ENCODE data around the gene FAT3.

FAT3 gene

GRCh38 chr11:92240916-92241315, 16.3 kb downstream of the FAT3 start:
- in situ Hi-C loops (cut with HindIII; ENCODE audit: low pct_ligation_motif_present, low sequenced_read_pairs) = no loop called here
- Histone ChIP-seq H3K27me3 (replicated peaks) (no peaks in the 10 kb centered on the region), H3K27ac (no peak overlapping the region), H3K36me3 (replicated peaks) (no peaks in the 10 kb centered on the region), H3K4me3 (ENCODE audit: low read depth, low read length) (no peak overlapping the region)
- no peak for TF ChIP-seq CTCF (IDR thresholded peaks at IDR 0.05; ENCODE audit: low read depth, low read length, missing control alignments)
- DNase-seq = no peak

GRCh38 chr11:92245700-92246271, 21.2 kb downstream of the FAT3 start:
- in situ Hi-C loops (cut with HindIII; ENCODE audit: low pct_ligation_motif_present, low sequenced_read_pairs) = no loop called here
- Histone ChIP-seq H3K36me3 (replicated peaks) (no peaks in the 10 kb centered on the region), H3K27me3 (replicated peaks) (no peaks in the 10 kb centered on the region), H3K27ac (no peak overlapping the region), H3K4me3 (ENCODE audit: low read depth, low read length) (no peak overlapping the region)
- DNase-seq = no peak
- no peak for TF ChIP-seq CTCF (IDR thresholded peaks at IDR 0.05; ENCODE audit: low read depth, low read length, missing control alignments)

- in situ Hi-C loops (cut with HindIII; ENCODE audit: low pct_ligation_motif_present, low sequenced_read_pairs) = no loop called here
- no peak for DNase-seq
Observed at GRCh38 chr11:92246630-92247029, 22.0 kb downstream of the FAT3 start.

GRCh38 chr11:92249156-92249753, 24.6 kb downstream of the FAT3 start:
- DNase-seq = no peak
- in situ Hi-C loops (cut with HindIII; ENCODE audit: low pct_ligation_motif_present, low sequenced_read_pairs) = no loop called here
- Histone ChIP-seq H3K27ac (no peak overlapping the region), H3K4me3 (ENCODE audit: low read depth, low read length) (no peak overlapping the region), H3K36me3 (replicated peaks) (no peaks in the 10 kb centered on the region), H3K27me3 (replicated peaks) (no peaks in the 10 kb centered on the region)
- no peak for TF ChIP-seq CTCF (IDR thresholded peaks at IDR 0.05; ENCODE audit: low read depth, low read length, missing control alignments)

More at GRCh38 chr11:92246630-92247029, 22.0 kb downstream of the FAT3 start:
- H3K27me3 ChIP-seq (replicated peaks) = no peaks in the 10 kb centered on the region
- TF ChIP-seq CTCF (IDR thresholded peaks at IDR 0.05; ENCODE audit: low read depth, low read length, missing control alignments) = no peak
- H3K36me3 ChIP-seq (replicated peaks) = no peaks in the 10 kb centered on the region
- H3K4me3 ChIP-seq (ENCODE audit: low read depth, low read length) = no peak overlapping the region
- no peak overlapping the region for H3K27ac ChIP-seq

- TF ChIP-seq CTCF (IDR thresholded peaks at IDR 0.05; ENCODE audit: low read depth, low read length, missing control alignments) = no peak
- no peaks in the 10 kb centered on the region for H3K36me3 ChIP-seq (replicated peaks)
- no peak overlapping the region for H3K4me3 ChIP-seq (ENCODE audit: low read depth, low read length)
- peak; percentile 14 for DNase-seq
- no peak overlapping the region for H3K27ac ChIP-seq
- in situ Hi-C loops (cut with HindIII; ENCODE audit: low pct_ligation_motif_present, low sequenced_read_pairs) = no loop called here
- H3K27me3 ChIP-seq (replicated peaks) = no peaks in the 10 kb centered on the region
Observed at GRCh38 chr11:92251980-92252379, 27.4 kb downstream of the FAT3 start.

- H3K27me3 ChIP-seq (replicated peaks) = no peaks in the 10 kb centered on the region
Observed at GRCh38 chr11:92253421-92253820, 28.8 kb downstream of the FAT3 start.

More at GRCh38 chr11:92253421-92253820, 28.8 kb downstream of the FAT3 start:
- no peak for DNase-seq
- TF ChIP-seq CTCF (IDR thresholded peaks at IDR 0.05; ENCODE audit: low read depth, low read length, missing control alignments) = no peak
- no peak overlapping the region for H3K4me3 ChIP-seq (ENCODE audit: low read depth, low read length)
- no peak overlapping the region for H3K27ac ChIP-seq
- in situ Hi-C loops (cut with HindIII; ENCODE audit: low pct_ligation_motif_present, low sequenced_read_pairs) = no loop called here
- H3K36me3 ChIP-seq (replicated peaks) = no peaks in the 10 kb centered on the region
